HEK293 (cell line): ENCODE measurements around the gene APLP2.

Source experiments
- CTCF ChIA-PET: fragments of 350-600 bp; formaldehyde crosslinking; extraction: SDS; loops from one replicate; lab custom pipeline; 2021; ENCODE audit warnings: antibody characterized with exemption; lab: Yijun Ruan, JAX
- POLR2A ChIA-PET: fragments of 300-600 bp; formaldehyde crosslinking; extraction: SDS; loops from one replicate; lab custom pipeline; 2020; ENCODE audit warnings: antibody characterized with exemption, inconsistent platforms; lab: Yijun Ruan, JAX
- H3K27ac ChIP-seq: fragments of 200-500 bp; sonication (Bioruptor generic); 2 replicates; pipeline ENCODE4 v1.5.1; 2014; ENCODE audit warnings: low read depth, low read length, control low read depth, inconsistent platforms; ENCODE audit errors: extremely low read depth
- H3K36me3 ChIP-seq, 2 experiments: fragments of 200-500 bp in 1 of 2; sonication (Bioruptor generic) in 1 of 2; 1 replicate in 1 of 2; 2 replicates in 1 of 2; pipeline ENCODE4 v1.5.1; 2014 to 2017; ENCODE audit warnings: inconsistent platforms in 2 of 2, low read length in 2 of 2; ENCODE audit not compliant: control insufficient read depth in 2 of 2, insufficient read depth in 1 of 2
- H3K4me1 ChIP-seq: fragments of 200-500 bp; sonication (Bioruptor generic); 2 replicates; pipeline ENCODE4 v1.5.1; 2014; ENCODE audit warnings: mild to moderate bottlenecking, low read length, inconsistent platforms; ENCODE audit not compliant: control insufficient read depth, insufficient read depth
- H3K4me3 ChIP-seq: 2 replicates; pipeline ENCODE4 v1.5.1; 2011; ENCODE audit warnings: low read depth, mild to moderate bottlenecking, control low read depth, low read length, moderate library complexity
- H3K9me3 ChIP-seq: fragments of 200-500 bp; sonication (Bioruptor generic); 2 replicates; pipeline ENCODE4 v1.5.1; 2014; ENCODE audit warnings: low read depth, low read length, inconsistent platforms; ENCODE audit not compliant: control insufficient read depth, insufficient read depth
- FEZF1 ChIP-seq: fragments of 450-650 bp; formaldehyde crosslinking; IDR thresholded peaks from 2 replicates; pipeline ENCODE4 v1.5.1; 2016; ENCODE audit warnings: missing biosample characterization, missing genetic modification characterization
- GLI4 ChIP-seq: fragments of 450-650 bp; formaldehyde crosslinking; IDR thresholded peaks from 2 replicates; pipeline ENCODE4 v1.5.1; 2016; ENCODE audit warnings: missing biosample characterization, missing genetic modification characterization
- KLF10 ChIP-seq: fragments of 450-650 bp; IDR thresholded peaks from 2 replicates; pipeline ENCODE4 v1.5.1; 2018; ENCODE audit warnings: missing biosample characterization, mild to moderate bottlenecking, missing genetic modification characterization
- KLF17 ChIP-seq: fragments of 450-650 bp; formaldehyde crosslinking; IDR thresholded peaks from 2 replicates; pipeline ENCODE4 v1.5.1; 2016; ENCODE audit warnings: missing biosample characterization, missing genetic modification characterization
- KLF8 ChIP-seq: fragments of 450-650 bp; formaldehyde crosslinking; IDR thresholded peaks from 2 replicates; pipeline ENCODE4 v1.5.1; 2016; ENCODE audit warnings: missing biosample characterization, missing genetic modification characterization
- KLF9 ChIP-seq: fragments of 450-650 bp; formaldehyde crosslinking; IDR thresholded peaks from 2 replicates; pipeline ENCODE4 v1.5.1; 2016; ENCODE audit warnings: missing biosample characterization, missing genetic modification characterization, low read depth
- MEIS1 ChIP-seq: sonication (generic); formaldehyde crosslinking; IDR thresholded peaks from 2 replicates; pipeline ENCODE4 v1.8.1; 2022; ENCODE audit warnings: missing genetic modification reagents, mild to moderate bottlenecking, borderline replicate concordance
- PBX3 ChIP-seq: sonication (generic); formaldehyde crosslinking; IDR thresholded peaks from 2 replicates; pipeline ENCODE4 v1.8.1; 2022; ENCODE audit warnings: mild to moderate bottlenecking, moderate library complexity, missing genetic modification reagents
- SP2 ChIP-seq: fragments of 450-650 bp; formaldehyde crosslinking; IDR thresholded peaks from 2 replicates; pipeline ENCODE4 v1.5.1; 2016; ENCODE audit warnings: missing biosample characterization, missing genetic modification characterization
- SP3 ChIP-seq: fragments of 450-650 bp; formaldehyde crosslinking; IDR thresholded peaks from 2 replicates; pipeline ENCODE4 v1.5.1; 2016; ENCODE audit warnings: missing biosample characterization, missing genetic modification characterization
- YY1 ChIP-seq: fragments of 450-650 bp; formaldehyde crosslinking; IDR thresholded peaks from 2 replicates; pipeline ENCODE4 v1.5.1; 2018; ENCODE audit warnings: missing biosample characterization, missing genetic modification characterization
- YY2 ChIP-seq: fragments of 450-650 bp; formaldehyde crosslinking; IDR thresholded peaks from 2 replicates; pipeline ENCODE4 v1.5.1; 2016; ENCODE audit warnings: missing biosample characterization, missing genetic modification characterization
- ZBTB6 ChIP-seq: fragments of 450-650 bp; formaldehyde crosslinking; IDR thresholded peaks from 2 replicates; pipeline ENCODE4 v1.5.1; 2017; ENCODE audit warnings: missing biosample characterization, missing genetic modification characterization
- ZEB2 ChIP-seq: fragments of 450-650 bp; formaldehyde crosslinking; IDR thresholded peaks from 2 replicates; pipeline ENCODE4 v1.5.1; 2016; ENCODE audit warnings: missing biosample characterization, missing genetic modification characterization
- ZNF169 ChIP-seq: fragments of 450-650 bp; formaldehyde crosslinking; IDR thresholded peaks from 2 replicates; pipeline ENCODE4 v1.5.1; 2016; ENCODE audit warnings: missing biosample characterization, missing genetic modification characterization
- ZNF341 ChIP-seq: fragments of 450-650 bp; formaldehyde crosslinking; IDR thresholded peaks from 2 replicates; pipeline ENCODE4; 2016; ENCODE audit warnings: low read depth, missing biosample characterization, missing genetic modification characterization
- ZNF350 ChIP-seq: fragments of 450-650 bp; formaldehyde crosslinking; IDR thresholded peaks from 2 replicates; pipeline ENCODE4 v1.5.0; 2017; ENCODE audit warnings: missing biosample characterization, mild to moderate bottlenecking, missing genetic modification characterization
- ZNF518A ChIP-seq: fragments of 450-650 bp; formaldehyde crosslinking; conservative IDR thresholded peaks from 2 replicates; pipeline ENCODE4 v1.5.1; 2016; ENCODE audit warnings: low read depth, missing biosample characterization, missing genetic modification characterization
- ZNF530 ChIP-seq: fragments of 450-650 bp; formaldehyde crosslinking; IDR thresholded peaks from 2 replicates; pipeline ENCODE4 v1.5.1; 2016; ENCODE audit warnings: low read depth, missing biosample characterization, missing genetic modification characterization
- ZNF580 ChIP-seq: fragments of 450-650 bp; formaldehyde crosslinking; IDR thresholded peaks from 2 replicates; pipeline ENCODE4 v1.5.1; 2016; ENCODE audit warnings: missing biosample characterization, missing genetic modification characterization
- ZNF654 ChIP-seq: fragments of 450-650 bp; formaldehyde crosslinking; IDR thresholded peaks from 2 replicates; pipeline ENCODE4 v1.5.1; 2016; ENCODE audit warnings: low read depth, missing biosample characterization, missing genetic modification characterization
- ZNF660 ChIP-seq: fragments of 450-650 bp; IDR thresholded peaks from 2 replicates; pipeline ENCODE4 v1.5.1; 2018; ENCODE audit warnings: missing biosample characterization, mild to moderate bottlenecking, missing genetic modification characterization
- ZNF677 ChIP-seq: fragments of 450-650 bp; IDR thresholded peaks from 2 replicates; pipeline ENCODE4 v1.5.0; 2018; ENCODE audit warnings: missing biosample characterization, mild to moderate bottlenecking, missing genetic modification characterization, moderate library complexity
- ZNF692 ChIP-seq: fragments of 450-650 bp; formaldehyde crosslinking; IDR thresholded peaks from 2 replicates; pipeline ENCODE4 v1.5.1; 2016; ENCODE audit warnings: missing biosample characterization, missing genetic modification characterization
- ZNF76 ChIP-seq: fragments of 450-650 bp; formaldehyde crosslinking; IDR thresholded peaks from 2 replicates; pipeline ENCODE4; 2016; ENCODE audit warnings: low read depth, missing biosample characterization, missing genetic modification characterization, borderline replicate concordance
- ZSCAN30 ChIP-seq: fragments of 450-650 bp; IDR thresholded peaks from 2 replicates; pipeline ENCODE4 v1.5.1; 2018; ENCODE audit warnings: missing biosample characterization, mild to moderate bottlenecking, missing genetic modification characterization, moderate library complexity

APLP2 gene

GRCh38 chr11:130069659-130070108, at the start of gene APLP2:
TSS of gene APLP2 (plus strand) at chr11:130069894. CDS start at chr11:130069978, 84 bp downstream.
- TF ChIP-seq PBX3 (CRISPR knock-in tag) (no peak), ZNF530 (no peak), ZBTB6 (peak; percentile 75), KLF17 (tag by site-specific recombination) (peak; percentile 50; the same call in 1 of the 2 replicates), ZNF341 (tag by site-specific recombination) (peak; percentile 80), ZNF518A (tag by site-specific recombination) (no peak), ZNF580 (tag by site-specific recombination) (peak; percentile 73), ZNF677 (no peak), ZSCAN30 (tag by site-specific recombination) (no peak), ZNF350 (tag by site-specific recombination) (no peak), KLF9 (peak; percentile 53; the same call in 1 of the 2 replicates), ZNF169 (tag by site-specific recombination) (no peak), YY1 (tag by site-specific recombination) (peak; percentile 47; the same call in 1 of the 2 replicates), ZNF660 (tag by site-specific recombination) (peak; percentile 47; the same call in 1 of the 2 replicates), GLI4 (no peak), ZNF76 (tag by site-specific recombination) (peak; percentile 48; the same call in 1 of the 2 replicates), YY2 (tag by site-specific recombination) (0 out of 2 replicates have a peak, but pooled peaks have one; percentile 26), KLF10 (tag by site-specific recombination) (0 out of 2 replicates have a peak, but pooled peaks have one; percentile 24), SP3 (peak; percentile 58), FEZF1 (tag by site-specific recombination) (peak; percentile 30; the same call in 1 of the 2 replicates), ZNF692 (tag by site-specific recombination) (peak; percentile 56; the same call in 1 of the 2 replicates), KLF8 (peak; percentile 51), ZEB2 (tag by site-specific recombination) (0 out of 2 replicates have a peak, but pooled peaks have one; percentile 30), MEIS1 (CRISPR knock-in tag) (no peak), SP2 (tag by site-specific recombination) (peak; percentile 76), ZNF654 (tag by site-specific recombination) (no peak)
- ChIA-PET POLR2A (interaction anchor here (1.0 to 2.9 kb wide), 6 partner anchors 34 to 78 kb away, joined by 3 to 13 read pairs (median 4); partner anchors contain the start of gene PRDM10), CTCF (no interaction called here)
- Histone ChIP-seq H3K4me1 (no peaks in the 10 kb centered on the region), H3K4me3 (peak within 1 kb of the TSS; percentile 93), H3K9me3 (no peaks in the 10 kb centered on the region), H3K36me3 (no peaks in the 10 kb centered on the region), H3K27ac (peak within 1 kb of the TSS; percentile 91)
